ENCODE measurements around the gene TIRAP.

The TIRAP gene

GRCh38 chr11:126336138-126336541 lies 53.2 kb downstream of the TIRAP start:
- no peaks in the 10 kb centered on the region for H3K27me3 Mint-ChIP-seq (ENCODE audit: low read depth)
- no peak for DNase-seq (ENCODE audit: low spot score)
- H3K9me3 Mint-ChIP-seq: no peaks in the 10 kb centered on the region
- H3K4me1 Mint-ChIP-seq (ENCODE audit: low read depth): peaks cover 14% of the 10 kb centered on the region
- peak overlapping the region; percentile 83 for H3K27ac Mint-ChIP-seq
- H3K4me3 Mint-ChIP-seq: no peak overlapping the region
- H3K36me3 Mint-ChIP-seq (ENCODE audit: low read depth): peaks cover 32% of the 10 kb centered on the region

GRCh38 chr11:126336671-126337101 lies 53.8 kb downstream of the TIRAP start:
- peaks cover 18% of the 10 kb centered on the region for H3K4me1 Mint-ChIP-seq (ENCODE audit: low read depth)
- DNase-seq (ENCODE audit: low spot score): no peak
- H3K9me3 Mint-ChIP-seq: no peaks in the 10 kb centered on the region
- H3K36me3 Mint-ChIP-seq (ENCODE audit: low read depth): peaks cover 32% of the 10 kb centered on the region
- no peaks in the 10 kb centered on the region for H3K27me3 Mint-ChIP-seq (ENCODE audit: low read depth)
- H3K4me3 Mint-ChIP-seq: no peak overlapping the region
- peak overlapping the region; percentile 83 for H3K27ac Mint-ChIP-seq

GRCh38 chr11:126337126-126337473 lies 54.2 kb downstream of the TIRAP start:
- DNase-seq (ENCODE audit: low spot score): no peak
- H3K4me1 Mint-ChIP-seq (ENCODE audit: low read depth): peaks cover 22% of the 10 kb centered on the region
- H3K27me3 Mint-ChIP-seq (ENCODE audit: low read depth): no peaks in the 10 kb centered on the region
- H3K4me3 Mint-ChIP-seq: no peak overlapping the region
- no peaks in the 10 kb centered on the region for H3K9me3 Mint-ChIP-seq
- H3K36me3 Mint-ChIP-seq (ENCODE audit: low read depth): peaks cover 36% of the 10 kb centered on the region
- no peak overlapping the region for H3K27ac Mint-ChIP-seq

GRCh38 chr11:126337474-126338241 lies 54.8 kb downstream of the TIRAP start:
- H3K27ac Mint-ChIP-seq: no peak overlapping the region
- H3K27me3 Mint-ChIP-seq (ENCODE audit: low read depth): no peaks in the 10 kb centered on the region
- no peaks in the 10 kb centered on the region for H3K9me3 Mint-ChIP-seq
- H3K4me1 Mint-ChIP-seq (ENCODE audit: low read depth): peaks cover 27% of the 10 kb centered on the region
- H3K4me3 Mint-ChIP-seq: no peak overlapping the region
- no peak for DNase-seq (ENCODE audit: low spot score)
- peaks cover 40% of the 10 kb centered on the region for H3K36me3 Mint-ChIP-seq (ENCODE audit: low read depth)

- DNase-seq (ENCODE audit: low spot score): no peak
- no peak overlapping the region for H3K27ac Mint-ChIP-seq
- H3K27me3 Mint-ChIP-seq (ENCODE audit: low read depth): no peaks in the 10 kb centered on the region
- H3K36me3 Mint-ChIP-seq (ENCODE audit: low read depth): peaks cover 36% of the 10 kb centered on the region
- no peak overlapping the region for H3K4me3 Mint-ChIP-seq
- H3K9me3 Mint-ChIP-seq: no peaks in the 10 kb centered on the region
- peaks cover 28% of the 10 kb centered on the region for H3K4me1 Mint-ChIP-seq (ENCODE audit: low read depth)
These were observed 55.6 kb downstream of the TIRAP start for GRCh38 chr11:126338346-126339055.

- H3K4me1 Mint-ChIP-seq (ENCODE audit: low read depth): peaks cover 31% of the 10 kb centered on the region
- H3K36me3 Mint-ChIP-seq (ENCODE audit: low read depth): peaks cover 34% of the 10 kb centered on the region
- peak overlapping the region; percentile 7 for H3K27ac Mint-ChIP-seq
- H3K4me3 Mint-ChIP-seq: no peak overlapping the region
- no peaks in the 10 kb centered on the region for H3K27me3 Mint-ChIP-seq (ENCODE audit: low read depth)
- no peak for DNase-seq (ENCODE audit: low spot score)
- H3K9me3 Mint-ChIP-seq: no peaks in the 10 kb centered on the region
These were observed 56.4 kb downstream of the TIRAP start for GRCh38 chr11:126339073-126339862.

GRCh38 chr11:126339863-126340434 lies 57.1 kb downstream of the TIRAP start:
- Mint-ChIP-seq H3K36me3 (ENCODE audit: low read depth) (peaks cover 34% of the 10 kb centered on the region), H3K27ac (no peak overlapping the region), H3K4me3 (no peak overlapping the region), H3K9me3 (no peaks in the 10 kb centered on the region), H3K4me1 (ENCODE audit: low read depth) (peaks cover 30% of the 10 kb centered on the region), H3K27me3 (ENCODE audit: low read depth) (no peaks in the 10 kb centered on the region)
- no peak for DNase-seq (ENCODE audit: low spot score)

GRCh38 chr11:126340960-126341606 lies 58.2 kb downstream of the TIRAP start:
- H3K9me3 Mint-ChIP-seq: no peaks in the 10 kb centered on the region
- H3K4me1 Mint-ChIP-seq (ENCODE audit: low read depth): peaks cover 31% of the 10 kb centered on the region
- H3K36me3 Mint-ChIP-seq (ENCODE audit: low read depth): peaks cover 35% of the 10 kb centered on the region
- no peak overlapping the region for H3K4me3 Mint-ChIP-seq
- H3K27ac Mint-ChIP-seq: peak overlapping the region; percentile 17
- no peaks in the 10 kb centered on the region for H3K27me3 Mint-ChIP-seq (ENCODE audit: low read depth)
- no peak for DNase-seq (ENCODE audit: low spot score)

GRCh38 chr11:126341760-126342161 lies 58.9 kb downstream of the TIRAP start:
- Mint-ChIP-seq H3K4me3 (no peak overlapping the region), H3K36me3 (ENCODE audit: low read depth) (peaks cover 36% of the 10 kb centered on the region), H3K27me3 (ENCODE audit: low read depth) (no peaks in the 10 kb centered on the region), H3K4me1 (ENCODE audit: low read depth) (peaks cover 27% of the 10 kb centered on the region), H3K9me3 (no peaks in the 10 kb centered on the region), H3K27ac (peak overlapping the region; percentile 55)
- DNase-seq (ENCODE audit: low spot score): no peak

- H3K4me1 Mint-ChIP-seq (ENCODE audit: low read depth): peaks cover 26% of the 10 kb centered on the region
- no peak overlapping the region for H3K27ac Mint-ChIP-seq
- no peak overlapping the region for H3K4me3 Mint-ChIP-seq
- H3K36me3 Mint-ChIP-seq (ENCODE audit: low read depth): peaks cover 36% of the 10 kb centered on the region
- no peaks in the 10 kb centered on the region for H3K9me3 Mint-ChIP-seq
- no peak for DNase-seq (ENCODE audit: low spot score)
- no peaks in the 10 kb centered on the region for H3K27me3 Mint-ChIP-seq (ENCODE audit: low read depth)
These were observed 60.2 kb downstream of the TIRAP start for GRCh38 chr11:126343051-126343450.
